GM12891 (cell line): ENCODE results near the gene MCTP1.

Experiments
- POLR2A ChIP-seq: IDR thresholded peaks from 2 replicates; pipeline ENCODE4 v1.6.1; 2011; ENCODE audit warnings: low read depth, low read length, control low read depth
- POLR2AphosphoS5 ChIP-seq: IDR thresholded peaks from 2 replicates; pipeline ENCODE4 v1.6.1; 2011; ENCODE audit warnings: low read depth, low read length, control low read depth
- TAF1 ChIP-seq: IDR thresholded peaks from 2 replicates; pipeline ENCODE4 v1.6.1; 2011; ENCODE audit warnings: low read depth, low read length, control low read depth

DNA sequence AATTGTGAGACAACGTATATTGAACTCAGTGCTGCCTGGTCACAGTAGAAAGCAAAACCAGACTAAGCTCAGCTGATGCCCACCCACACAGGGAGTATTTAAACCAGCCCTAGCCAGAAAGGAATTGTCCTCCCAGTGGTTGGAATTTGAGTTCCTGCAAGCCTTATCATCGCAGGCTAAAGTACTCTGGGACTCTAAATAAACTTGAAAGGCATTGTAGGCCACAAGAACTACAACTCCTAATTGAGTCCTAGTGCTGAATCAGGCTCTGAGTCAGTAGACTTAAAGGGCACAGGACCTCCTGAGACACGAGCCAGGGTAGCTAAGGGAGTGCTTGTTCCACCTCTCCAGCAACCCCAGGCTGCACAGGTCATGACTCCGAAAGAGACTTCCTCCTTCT, 171.4 kb downstream of the MCTP1 start:
- TF ChIP-seq POLR2AphosphoS5 (no peak), POLR2A (no peak), TAF1 (no peak)
